A549 (cell line): Measurements from ENCODE around the gene IGFL4.

Source experiments
- CTCF ChIP-seq: fragments of >200 bp; sonication (Bioruptor Twin); formaldehyde crosslinking; IDR thresholded peaks from 3 replicates; pipeline ENCODE4 v1.5.1; 2016
- ELK1 ChIP-seq: fragments of 150-350 bp; IDR thresholded peaks from 2 replicates; pipeline ENCODE4 v1.6.1; 2014; ENCODE audit warnings: low read depth, mild to moderate bottlenecking, low read length
- EP300 ChIP-seq, 2 experiments: fragments of >200 bp; sonication (Bioruptor Twin); formaldehyde crosslinking; IDR thresholded peaks; 2 replicates in 1 of 2; 3 replicates in 1 of 2; pipeline ENCODE4 v1.6.1; 2016 to 2017
- FOSL2 ChIP-seq, 2 experiments: fragments of 450-650 bp in 1 of 2; fragments of >200 bp in 1 of 2; sonication (Bioruptor Twin) in 1 of 2; formaldehyde crosslinking; IDR thresholded peaks; 2 replicates each; pipeline versions ENCODE4 v1.5.0 to v1.6.1; 2016 to 2020; ENCODE audit warnings: mild to moderate bottlenecking in 1 of 2, moderate library complexity in 1 of 2
- JUN ChIP-seq, 2 experiments: fragments of >200 bp; sonication (Bioruptor Twin); formaldehyde crosslinking; IDR thresholded peaks; 2 replicates in 1 of 2; 3 replicates in 1 of 2; pipeline ENCODE4 v1.6.1; 2016 to 2017
- JUNB ChIP-seq: fragments of >200 bp; sonication (Bioruptor Twin); formaldehyde crosslinking; IDR thresholded peaks from 2 replicates; pipeline ENCODE4 v1.6.1; 2016
- MAZ ChIP-seq: fragments of 150-350 bp; IDR thresholded peaks from 2 replicates; pipeline ENCODE4 v1.6.1; 2014; ENCODE audit warnings: antibody characterized with exemption, low read depth, low read length, borderline replicate concordance
- PBX3 ChIP-seq: IDR thresholded peaks from 2 replicates; pipeline ENCODE4 v1.6.1; 2012
- POLR2A ChIP-seq: IDR thresholded peaks from 2 replicates; pipeline ENCODE4 v1.6.1; 2012; ENCODE audit warnings: mild to moderate bottlenecking, low read length
- REST ChIP-seq: fragments of 200-600 bp; sonication (generic); IDR thresholded peaks from 2 replicates; pipeline ENCODE4 v1.6.1; 2016; ENCODE audit warnings: antibody characterized with exemption, mild to moderate bottlenecking, moderate library complexity
- SREBF2 ChIP-seq: fragments of 450-650 bp; IDR thresholded peaks from 2 replicates; pipeline ENCODE4 v1.6.1; 2014; ENCODE audit warnings: mild to moderate bottlenecking, moderate library complexity

GRCh38 chr19:46060012-46060411 is 19.2 kb upstream of the IGFL4 start:
- no peak for TF ChIP-seq CTCF
- no peak for TF ChIP-seq JUNB
- no peak for TF ChIP-seq POLR2A
- TF ChIP-seq SREBF2, result no peak
- no peak for TF ChIP-seq PBX3
- TF ChIP-seq ELK1, result no peak
- no peak for TF ChIP-seq MAZ
- TF ChIP-seq JUN (IDR thresholded peaks at IDR 0.05), result no peak
- TF ChIP-seq EP300 (IDR thresholded peaks at IDR 0.05), result no peak
- no peak for TF ChIP-seq FOSL2 (IDR thresholded peaks at IDR 0.05)
- no peak for TF ChIP-seq FOSL2 (CRISPR knock-in tag; IDR thresholded peaks at IDR 0.05)
- no peak for TF ChIP-seq REST
